ENCODE measurements around the gene NAALADL2.
"Not testable (repeated sequence)": the region's sequence is repeated elsewhere in the genome, so short reads cannot be mapped to it uniquely, and the experiment has no call there.

Gene NAALADL2

GRCh38 chr3:175822766-175823491 lies 963.8 kb downstream of the NAALADL2 start:
- not testable (repeated sequence) for DNase-seq

GRCh38 chr3:175825016-175825580 lies 966.0 kb downstream of the NAALADL2 start:
- not testable (repeated sequence) for DNase-seq

- DNase-seq, result no peak
Measured at GRCh38 chr3:175826759-175827158, 967.6 kb downstream of the NAALADL2 start.

- DNase-seq, result not testable (repeated sequence)
Measured at GRCh38 chr3:175829809-175830208, 970.7 kb downstream of the NAALADL2 start.

GRCh38 chr3:175835763-175836162 lies 976.6 kb downstream of the NAALADL2 start:
- not testable (repeated sequence) for DNase-seq

- no peak for DNase-seq
Measured at GRCh38 chr3:175836617-175837016, 977.5 kb downstream of the NAALADL2 start.

- no peak for DNase-seq
Measured at GRCh38 chr3:175837962-175838361, 978.8 kb downstream of the NAALADL2 start.

GRCh38 chr3:175839366-175840005 lies 980.4 kb downstream of the NAALADL2 start:
- no peak for DNase-seq

GRCh38 chr3:175851541-175851940 lies 992.4 kb downstream of the NAALADL2 start:
- no peak for DNase-seq

- no peak for DNase-seq
Measured at GRCh38 chr3:175852560-175852959, 993.4 kb downstream of the NAALADL2 start.

- DNase-seq, result no peak
Measured at GRCh38 chr3:175857666-175858270, 998.6 kb downstream of the NAALADL2 start.
